Right cardiac atrium (tissue), 5 donors: Measurements from ENCODE around the gene GIMD1. TPM values are rescaled to one million over a fixed set of nuclear protein-coding genes. Genes with fewer than 3 reads are reported as not detected.

Experiments used
- ATAC-seq, 2 donors: fragments of 200-7000 bp; cut with Tn5 transposase; one replicate each; pipeline versions ENCODE4 v1.8.0 to v1.9.1; 2020; ENCODE audit warnings: moderate library complexity in 2 of 2, mild to moderate bottlenecking in 1 of 2
- DNase-seq, 3 donors: peaks; one replicate each; pipeline ENCODE4 v3.0.0-alpha.2; 2020
- H3K27ac ChIP-seq: one replicate; pipeline ENCODE4 v1.5.1; 2013; ENCODE audit warnings: mild to moderate bottlenecking, low read length, control low read depth, moderate library complexity
- H3K27me3 ChIP-seq: one replicate; pipeline ENCODE4 v1.6.1; 2013; ENCODE audit not compliant: control insufficient read depth, insufficient read depth
- H3K4me1 ChIP-seq: one replicate; pipeline ENCODE4 v1.6.1; 2013; ENCODE audit warnings: low read length; ENCODE audit not compliant: control insufficient read depth, insufficient read depth
- H3K4me3 ChIP-seq: one replicate; pipeline ENCODE4 v1.5.1; 2013; ENCODE audit warnings: low read length, control low read depth
- H3K9me3 ChIP-seq: one replicate; pipeline ENCODE4 v1.6.1; 2013; ENCODE audit warnings: low read length; ENCODE audit not compliant: control insufficient read depth
- WGBS: extraction: QIAGEN DNeasy Blood & Tissue Kit; methylation state at CpG from one replicate; pipeline ENCODE4 v1.1.7; 2013; 5-methylcytosine and 5-hydroxymethylcytosine counted together
- intact Hi-C, 4 donors: fragments of 100-400 bp; cut with DNase I; formaldehyde crosslinking; loops; one replicate each; pipeline versions ENCODE4 v1.11.0 to v1.14.0; 2022 to 2023
- polyA plus RNA-seq: library from polyadenylated mRNA; stranded (reverse); fragments of 200-250 nt; gene quantifications from one replicate; pipeline ENCODE4 v1.2.3, GENCODE V29; 2013
- total RNA-seq, 4 donors: library from RNA; stranded (reverse); fragmentation: NEBNext Ultra II Directional; extraction: Animal tissue kit (Norgen Biotek cat#: 25700); gene quantifications; one replicate each; pipeline ENCODE4 v1.2.1, GENCODE V29; 2021
- donor health status: healthy with polysubstance abuse.
- donor health status: DM: no; HTN: yes; CAD: no.
- donor health status: DM: no; HTN: no; CAD: no.
- donor health status: DM: no; HTN: yes; CAD: no; lungs with severe emphysema.
- donor health status: DM: yes; HTN: yes; CAD: no.

GIMD1 gene
- total and polyA plus RNA-seq, 5 donors, result not detected

- Histone ChIP-seq H3K27me3 (no peaks in the 10 kb centered on the region), H3K27ac (no peak overlapping the region)
Measured at GRCh38 chr4:106314960-106315359, 53.6 kb downstream of the GIMD1 start.

GRCh38 chr4:106312997-106313522 is 55.5 kb downstream of the GIMD1 start:
- no peak for ATAC-seq

More at GRCh38 chr4:106314960-106315359, 53.6 kb downstream of the GIMD1 start:
- WGBS, result 36% methylated on average over 6 of the region's 6 CpGs
- DNase-seq, result no peak
- peak overlapping the region; percentile 90 for H3K4me3 ChIP-seq
- intact Hi-C loops, result no loop called here
- peaks cover 2% of the 10 kb centered on the region for H3K4me1 ChIP-seq
- no peak for ATAC-seq
- H3K9me3 ChIP-seq, result no peaks in the 10 kb centered on the region

GRCh38 chr4:106312377-106312776 is 56.2 kb downstream of the GIMD1 start:
- peaks cover 2% of the 10 kb centered on the region for H3K4me1 ChIP-seq
- ATAC-seq (no peak), DNase-seq (no peak)
- H3K27ac ChIP-seq, result no peak overlapping the region
- intact Hi-C loops, result no loop called here
- 77% methylated on average over 1 of the region's 1 CpG for WGBS
- H3K9me3 ChIP-seq, result no peaks in the 10 kb centered on the region
- H3K27me3 ChIP-seq, result no peaks in the 10 kb centered on the region
- no peak overlapping the region for H3K4me3 ChIP-seq

More at GRCh38 chr4:106312997-106313522, 55.5 kb downstream of the GIMD1 start:
- intact Hi-C loops, result no loop called here
- 81% methylated on average over 3 of the region's 3 CpGs for WGBS
- no peak for DNase-seq
- Histone ChIP-seq H3K27me3 (no peaks in the 10 kb centered on the region), H3K9me3 (no peaks in the 10 kb centered on the region), H3K4me1 (peaks cover 2% of the 10 kb centered on the region), H3K4me3 (no peak overlapping the region), H3K27ac (no peak overlapping the region)

Other genes with a start within 250 kb of the GIMD1 start
- 10 to 100 TPM; 18.8 to 29.0 (median 23.7) TPM for gene TBCK, start 52.6 kb downstream of the GIMD1 start, total RNA-seq
- gene TBCK, start 52.6 kb downstream of the GIMD1 start, polyA plus RNA-seq, result 6.9 TPM
- 10 to 100 TPM; 31.1 to 37.5 (median 35.3) TPM for gene AIMP1, start 52.2 kb downstream of the GIMD1 start, total RNA-seq
- gene AIMP1, start 52.2 kb downstream of the GIMD1 start, polyA plus RNA-seq, result 25.7 TPM